NCI-H1930 (cell line): ENCODE data around the gene MTA2.
"Not testable (repeated sequence)": the region's sequence is repeated elsewhere in the genome, so short reads cannot be mapped to it uniquely, and the experiment has no call there.

Experiments
- DNase-seq, 2 experiments: peaks; one replicate each; lab custom pipeline; 2025; lab: John Stamatoyannopoulos, UW

MTA2 gene

DNA sequence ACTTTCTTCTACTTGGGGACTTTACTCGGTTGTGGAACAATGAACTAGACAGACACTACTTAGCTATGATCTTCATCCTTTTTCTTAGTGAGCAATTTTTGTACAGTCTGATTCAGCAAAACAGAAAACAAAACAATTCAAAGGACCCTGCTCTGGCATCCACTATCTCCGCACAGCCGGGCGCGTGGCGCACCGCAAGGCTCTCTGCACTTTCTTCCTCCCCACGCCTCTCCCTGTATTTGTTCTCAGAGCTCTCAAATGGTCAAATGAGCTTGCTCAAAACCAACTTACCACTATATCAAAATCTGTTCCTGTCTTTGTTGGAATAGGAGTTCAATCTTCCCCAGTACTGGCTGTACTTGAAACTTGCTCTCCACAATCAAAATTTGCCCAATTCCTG lies 35.4 kb downstream of the MTA2 start:
- no peak for DNase-seq

DNA sequence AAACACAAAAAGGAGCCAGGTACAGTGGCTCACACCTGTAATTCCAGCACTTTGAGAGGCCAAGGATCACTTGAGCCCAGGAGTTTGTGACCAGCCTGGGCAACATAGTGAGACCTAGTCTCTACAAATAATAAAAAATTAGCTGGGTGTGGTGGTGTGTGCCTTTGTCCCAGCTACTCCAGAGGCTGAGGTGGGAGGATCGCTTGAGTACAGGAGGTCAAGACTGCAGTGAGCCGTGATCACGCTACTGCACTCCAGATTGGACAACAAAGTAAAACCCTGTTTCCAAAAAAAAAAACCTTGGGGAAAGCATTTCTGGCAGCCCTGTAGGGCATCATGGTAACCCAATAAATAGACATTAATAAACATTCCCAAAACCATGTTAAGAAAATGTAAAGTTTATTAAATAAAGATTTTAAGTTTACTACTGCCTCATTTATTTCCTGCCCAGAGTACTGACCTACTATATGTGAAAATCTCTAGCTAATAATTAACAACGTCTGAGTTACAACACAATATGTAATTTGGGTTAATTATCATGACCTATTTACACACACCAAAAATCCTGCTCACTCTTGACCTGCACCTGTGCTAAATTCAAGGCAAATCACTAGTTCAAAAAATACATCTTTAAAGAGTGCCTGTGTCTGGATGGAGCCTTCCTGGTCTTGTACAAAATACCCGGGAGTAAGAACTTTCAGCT lies 36.4 kb downstream of the MTA2 start:
- DNase-seq: no peak

GRCh38 chr11:62561677-62562230 lies 39.9 kb downstream of the MTA2 start:
- not testable (repeated sequence) for DNase-seq

- DNase-seq: peak in 1 of 2 experiments; percentile 19
These were observed 41.0 kb downstream of the MTA2 start for GRCh38 chr11:62560566-62561103.

DNA sequence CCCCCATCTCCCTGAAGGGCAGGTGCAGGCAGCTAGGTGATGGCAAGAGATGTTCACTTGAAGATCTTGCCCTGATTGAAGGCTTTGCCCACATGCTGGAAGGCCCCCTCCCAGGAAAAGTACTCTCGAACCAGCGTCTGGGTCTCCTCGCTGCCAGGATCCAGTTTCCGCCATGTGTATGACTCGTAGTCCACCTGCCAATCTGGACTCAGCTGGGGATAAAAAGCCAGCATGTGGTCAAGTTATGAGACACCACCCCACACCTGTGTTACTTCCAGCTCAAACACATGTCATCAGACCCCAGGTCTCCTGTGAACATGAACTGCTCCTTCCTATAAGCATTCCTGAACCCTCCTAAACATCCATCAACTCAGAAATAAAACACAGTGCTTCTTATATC lies 42.0 kb downstream of the MTA2 start:
- DNase-seq: not testable (repeated sequence)

DNA sequence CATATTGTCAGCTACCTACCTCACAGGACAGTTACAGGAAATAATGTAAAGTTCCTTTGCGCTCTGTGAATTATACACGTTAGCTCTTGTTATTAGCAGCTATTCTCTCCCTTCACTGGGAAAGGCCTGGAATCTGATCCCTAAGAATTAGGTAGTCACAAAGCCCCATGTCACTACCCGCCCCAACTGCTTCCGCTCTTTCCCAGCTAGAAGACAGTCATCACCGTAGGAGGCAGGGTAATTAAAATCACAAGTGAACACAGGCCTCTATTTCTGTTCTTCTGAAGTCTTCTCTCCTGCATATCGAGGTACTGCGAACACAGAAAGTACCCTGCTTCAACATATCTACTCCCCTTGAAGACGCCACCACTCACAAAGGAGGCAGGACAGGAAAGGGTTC lies 42.5 kb downstream of the MTA2 start:
- DNase-seq: no peak

DNA sequence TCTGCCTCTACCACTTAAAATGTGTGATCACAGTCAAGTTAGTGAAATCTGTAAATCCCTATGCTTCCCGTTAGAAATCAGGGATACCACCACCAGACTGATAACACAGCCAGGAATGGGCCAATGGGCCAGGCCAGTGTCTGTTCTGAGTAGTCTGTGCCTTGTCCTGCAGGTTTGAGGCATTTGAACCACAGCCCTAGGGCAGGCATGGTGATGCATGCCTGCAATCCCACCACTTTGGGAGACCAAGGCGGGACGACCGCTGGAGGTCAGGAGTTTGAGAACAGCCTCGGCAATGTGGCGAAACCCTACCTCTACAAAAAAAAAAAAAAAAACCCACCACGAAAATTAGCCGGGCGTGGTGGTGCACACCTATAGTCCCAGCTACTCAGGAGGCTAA lies 43.0 kb downstream of the MTA2 start:
- DNase-seq: no peak

GRCh38 chr11:62556875-62557631 lies 44.6 kb downstream of the MTA2 start:
- no peak for DNase-seq

GRCh38 chr11:62556108-62556874 lies 45.4 kb downstream of the MTA2 start:
- DNase-seq: peak; percentile 14 to 38

DNA sequence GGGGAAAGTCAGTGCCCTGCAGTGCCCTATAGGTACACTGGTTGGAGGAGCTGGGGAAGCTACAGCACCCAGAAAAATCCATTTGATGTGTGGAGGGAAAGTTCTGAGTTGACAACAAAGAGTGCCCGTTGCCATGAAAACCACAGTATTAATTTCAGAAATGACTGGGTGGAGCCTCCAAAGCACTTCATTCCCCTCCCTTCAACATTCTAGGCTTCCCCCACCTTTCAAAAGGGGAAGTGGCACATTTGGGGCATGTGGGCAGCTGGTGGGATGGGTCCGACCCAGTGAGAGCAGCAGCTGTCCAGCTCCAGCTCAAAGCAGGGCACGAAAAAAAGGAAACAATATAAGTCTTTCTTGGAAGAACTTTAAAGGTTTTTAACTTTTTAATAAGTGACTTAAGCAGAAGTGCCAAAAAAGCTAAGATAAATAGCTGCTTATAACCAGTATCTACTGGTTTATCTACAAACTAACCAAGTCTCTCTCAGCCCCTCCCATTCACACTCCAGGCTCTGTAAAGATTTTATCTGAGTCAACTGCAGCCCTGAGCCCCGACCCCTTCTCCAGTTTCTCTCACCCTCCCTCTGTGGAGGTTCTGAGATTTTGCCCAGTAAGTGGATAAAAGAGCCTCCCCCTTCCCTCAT lies 46.1 kb downstream of the MTA2 start:
- no peak for DNase-seq

GRCh38 chr11:62554387-62555167 lies 47.1 kb downstream of the MTA2 start:
- DNase-seq: no peak

DNA sequence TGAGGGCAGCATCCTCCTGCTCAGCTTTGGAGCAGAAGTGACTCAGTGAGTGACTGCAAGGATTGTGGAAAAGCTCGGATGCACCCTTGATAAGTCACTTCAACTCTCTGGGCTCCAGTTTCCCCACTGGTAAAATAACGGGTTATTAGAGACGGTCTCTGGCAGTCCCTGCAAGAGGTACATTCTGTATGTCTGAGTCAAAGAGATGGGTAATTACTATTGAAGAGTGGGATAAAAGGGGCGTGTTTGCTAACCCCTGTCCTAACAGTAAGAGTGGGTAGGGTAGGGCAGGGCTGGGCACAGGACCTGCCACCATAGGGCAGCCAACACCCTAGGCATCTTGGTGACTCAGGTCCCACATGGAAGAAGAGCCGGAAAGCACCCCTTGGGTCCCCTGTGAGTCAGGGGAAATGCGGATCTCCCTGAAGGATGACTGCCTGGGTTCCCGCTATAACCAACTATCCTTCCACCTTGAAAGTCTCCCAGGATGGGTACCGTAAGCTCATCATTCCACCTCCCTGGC lies 47.8 kb downstream of the MTA2 start:
- DNase-seq: no peak

DNA sequence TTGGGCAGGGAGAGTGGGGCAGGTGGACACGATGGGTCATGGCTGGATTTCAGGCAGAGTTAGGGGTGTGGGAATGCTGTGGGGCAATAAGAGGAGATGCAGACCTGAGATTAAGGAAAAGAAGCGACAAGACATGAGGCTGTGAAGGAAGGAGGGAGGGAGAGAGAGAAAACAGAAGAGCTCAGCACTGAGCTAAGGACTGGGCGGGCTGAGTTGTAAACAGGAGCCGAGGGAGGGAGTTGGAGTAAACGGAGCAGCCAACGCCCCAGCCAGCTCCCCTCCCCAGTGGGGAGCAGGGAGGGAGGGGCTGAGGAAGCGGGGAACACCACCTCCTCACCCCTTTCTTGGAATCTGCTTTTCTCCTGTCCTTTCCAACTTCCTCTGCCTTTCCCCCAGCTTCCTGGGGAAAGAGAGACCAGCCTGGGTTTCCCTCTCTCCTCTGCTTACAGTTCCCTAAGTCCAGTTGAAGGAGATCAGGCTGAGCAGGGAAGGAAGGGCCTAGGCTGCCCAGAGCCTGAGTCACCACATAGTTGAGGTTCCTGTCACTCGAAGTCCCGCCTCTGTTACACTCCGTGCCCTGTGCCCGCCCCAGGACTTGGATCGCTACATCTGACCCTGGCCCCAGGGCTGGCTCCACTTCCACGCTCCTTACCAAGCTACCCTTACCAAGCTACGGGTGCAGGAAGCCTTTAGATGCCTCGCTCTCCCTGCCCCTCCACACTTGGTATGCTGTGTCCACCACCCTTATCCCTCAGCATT lies 48.4 kb downstream of the MTA2 start:
- DNase-seq: no peak

DNA sequence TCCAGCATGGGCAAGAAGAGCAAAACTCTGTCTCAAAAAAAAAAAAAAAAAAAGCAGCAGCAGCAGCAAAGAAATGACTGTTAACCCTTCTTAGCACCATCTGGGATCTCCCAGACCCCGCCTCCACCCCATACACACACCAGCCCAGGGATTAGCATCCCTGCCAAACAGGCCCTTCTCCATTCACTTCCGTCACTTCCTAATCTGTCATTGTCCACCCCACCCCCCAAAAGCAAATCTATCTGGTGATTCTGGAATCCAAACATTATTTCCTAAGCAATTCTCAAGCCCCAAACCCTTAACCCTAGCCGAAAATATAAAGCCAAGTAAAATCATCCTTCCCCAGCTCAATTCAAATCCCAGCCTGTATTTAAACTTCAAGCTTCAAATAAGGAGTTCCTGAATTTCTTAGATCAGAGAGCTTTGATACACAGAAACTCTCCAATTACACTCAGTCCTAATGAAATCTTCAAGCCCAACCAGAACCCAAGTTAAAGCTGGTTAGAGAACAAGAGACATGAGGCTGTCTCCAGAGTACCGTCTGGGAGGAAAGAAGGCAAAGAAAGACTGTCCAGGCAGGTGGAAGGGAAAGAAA lies 49.1 kb downstream of the MTA2 start:
- no peak for DNase-seq

GRCh38 chr11:62550478-62550877 lies 51.2 kb downstream of the MTA2 start:
- not testable (repeated sequence) for DNase-seq

DNA sequence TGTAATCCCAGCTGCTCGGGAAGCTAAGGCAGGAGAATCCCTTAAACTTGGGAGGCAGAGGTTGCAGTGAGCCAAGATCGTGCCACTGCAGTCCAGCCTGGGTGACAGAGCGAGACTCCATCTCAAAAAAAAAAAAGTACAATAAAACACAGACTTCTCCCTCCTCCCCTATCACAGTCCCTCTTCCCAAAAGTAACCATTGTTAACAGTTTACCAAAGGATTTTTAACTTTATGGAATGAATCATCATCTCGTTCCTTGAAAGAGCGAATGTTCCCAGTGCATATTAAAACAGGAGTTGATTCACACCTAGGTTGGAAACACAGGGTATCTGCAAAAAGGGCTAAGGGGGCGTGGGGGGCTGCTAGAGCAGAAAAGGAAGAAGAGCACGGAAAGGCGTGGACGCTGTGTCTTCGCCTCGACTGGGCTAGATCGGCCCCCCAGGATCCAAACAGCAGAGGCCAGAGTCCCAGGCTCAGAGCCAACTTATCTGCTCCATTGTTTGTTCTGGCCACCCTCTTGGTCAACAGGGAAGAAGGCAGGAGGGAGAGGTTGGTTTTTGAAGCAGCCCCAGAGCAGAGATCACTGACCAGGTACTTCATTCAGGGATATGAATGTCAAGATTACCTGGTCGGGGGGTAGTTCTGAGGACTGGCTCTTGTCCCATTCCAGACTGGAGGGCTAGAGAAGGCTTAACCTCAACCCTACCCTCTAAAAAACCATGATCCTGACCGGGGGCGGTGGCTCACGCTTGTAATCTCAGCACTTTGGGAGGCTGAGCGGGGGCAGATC lies 52.9 kb downstream of the MTA2 start:
- no peak for DNase-seq

DNA sequence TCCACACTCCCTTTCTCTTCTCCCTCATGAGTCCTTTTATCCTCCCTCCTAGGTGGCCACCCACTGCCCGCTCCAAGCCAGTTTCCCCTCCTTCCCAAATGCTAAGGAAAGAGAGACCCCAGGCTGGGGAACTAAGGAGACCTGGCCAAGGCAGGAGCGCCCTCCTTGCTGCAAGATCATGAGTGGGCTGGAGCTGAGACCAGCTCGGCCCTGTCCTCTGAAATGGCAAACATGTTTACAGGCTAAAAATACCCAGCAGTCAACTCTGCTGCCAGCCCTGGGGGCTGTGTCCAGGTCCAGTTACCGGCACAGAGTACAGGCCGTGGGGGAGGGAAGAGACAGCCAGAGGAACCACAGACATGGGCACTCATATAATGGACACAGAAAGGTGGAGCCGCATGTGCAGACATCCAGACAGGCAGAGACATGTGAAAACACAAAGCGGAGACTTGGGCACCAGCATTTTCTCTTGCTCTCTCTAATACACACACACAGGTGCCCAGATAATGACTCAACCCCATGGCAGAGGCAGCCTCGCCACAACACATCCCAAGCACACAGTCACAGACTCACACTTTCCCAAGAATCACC lies 53.9 kb downstream of the MTA2 start:
- no peak for DNase-seq

DNA sequence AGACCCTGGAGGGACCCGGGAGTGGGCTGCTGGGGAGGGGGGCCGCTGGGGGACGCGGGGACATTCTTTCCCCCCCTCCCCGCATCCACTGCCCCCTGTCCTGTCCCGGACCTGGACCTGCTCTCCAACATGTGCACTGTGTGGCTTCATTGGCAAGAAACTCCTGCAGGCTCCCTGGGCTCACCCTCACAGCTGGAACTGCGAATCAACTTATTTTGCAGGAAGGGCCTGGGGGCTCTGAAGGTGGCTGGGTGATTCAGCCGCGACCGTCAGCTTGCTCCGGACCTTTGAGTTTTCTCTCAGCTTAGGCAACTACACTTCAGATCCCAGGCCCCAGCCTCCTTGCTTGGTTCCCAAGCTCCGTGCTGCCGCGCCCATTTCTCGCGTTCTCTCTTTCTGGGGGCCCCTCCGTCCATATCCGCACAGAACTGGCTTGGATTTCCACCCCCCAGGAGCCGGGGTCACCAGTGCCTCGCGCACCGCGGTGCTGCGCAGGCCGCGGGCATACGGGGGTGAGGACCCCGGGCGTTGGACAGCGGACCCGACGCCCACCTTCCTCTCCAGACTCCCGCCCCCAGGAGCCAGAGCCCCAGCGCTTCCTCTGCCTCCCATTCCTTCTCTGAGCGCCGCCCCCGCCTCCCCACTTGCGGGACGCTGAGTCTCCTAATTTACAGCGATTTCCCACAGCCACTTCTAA lies 54.6 kb downstream of the MTA2 start:
- no peak for DNase-seq
